Activated B cell treated with CpG ODN at 0.5 μM for 24 hours (primary cell): ENCODE data around the gene ANO2. TPM values are rescaled to one million over a fixed set of nuclear protein-coding genes. Genes with fewer than 3 reads are reported as not detected.

Experiments
- ATAC-seq: fragments of 200-7000 bp; cut with Tn5 transposase; one replicate; pipeline ENCODE4 v1.10.0; 2021; ENCODE audit warnings: low read depth, mild to moderate bottlenecking, moderate library complexity
- CTCF ChIA-PET: fragments of 350-600 bp; sonication (Branson Sonifier 250); formaldehyde crosslinking; loops from one replicate; lab custom pipeline; 2021; ENCODE audit warnings: antibody characterized with exemption; lab: Charles Lee
- POLR2A ChIA-PET: fragments of 350-600 bp; sonication (Branson Sonifier 250); formaldehyde crosslinking; loops from one replicate; lab custom pipeline; 2021; ENCODE audit warnings: antibody characterized with exemption; lab: Charles Lee
- DNase-seq: peaks from one replicate; pipeline ENCODE4 v3.0.0; 2022
- H3K27ac Mint-ChIP-seq: one replicate; pipeline ENCODE4 v1.8.0; 2020; ENCODE audit warnings: mixed read lengths
- H3K27me3 Mint-ChIP-seq: one replicate; pipeline ENCODE4 v1.8.0; 2021; ENCODE audit warnings: mixed read lengths
- H3K36me3 Mint-ChIP-seq: one replicate; pipeline ENCODE4 v1.8.0; 2021; ENCODE audit warnings: low read depth, mixed read lengths
- H3K4me1 Mint-ChIP-seq: one replicate; pipeline ENCODE4 v1.8.0; 2021; ENCODE audit warnings: mixed read lengths
- H3K4me3 Mint-ChIP-seq: one replicate; pipeline ENCODE4 v1.8.0; 2020; ENCODE audit warnings: mild to moderate bottlenecking, mixed read lengths
- H3K9me3 Mint-ChIP-seq: one replicate; pipeline ENCODE4 v1.8.0; 2020; ENCODE audit warnings: mixed read lengths
- CTCF ChIP-seq: fragments of 200-600 bp; IDR thresholded peaks from one replicate; pipeline ENCODE4 v1.8.0; 2022; ENCODE audit warnings: antibody characterized with exemption, mild to moderate bottlenecking
- intact Hi-C: fragments of 100-400 bp; cut with micrococcal nuclease; formaldehyde crosslinking; loops from one replicate; pipeline ENCODE4 v1.15.1; 2024
- total RNA-seq: library from RNA; stranded (reverse); gene quantifications from 2 replicates; pipeline ENCODE4 v1.2.3, GENCODE V29; 2022

Gene ANO2
- total RNA-seq, 1 donor from 2014 or later: not detected

DNA sequence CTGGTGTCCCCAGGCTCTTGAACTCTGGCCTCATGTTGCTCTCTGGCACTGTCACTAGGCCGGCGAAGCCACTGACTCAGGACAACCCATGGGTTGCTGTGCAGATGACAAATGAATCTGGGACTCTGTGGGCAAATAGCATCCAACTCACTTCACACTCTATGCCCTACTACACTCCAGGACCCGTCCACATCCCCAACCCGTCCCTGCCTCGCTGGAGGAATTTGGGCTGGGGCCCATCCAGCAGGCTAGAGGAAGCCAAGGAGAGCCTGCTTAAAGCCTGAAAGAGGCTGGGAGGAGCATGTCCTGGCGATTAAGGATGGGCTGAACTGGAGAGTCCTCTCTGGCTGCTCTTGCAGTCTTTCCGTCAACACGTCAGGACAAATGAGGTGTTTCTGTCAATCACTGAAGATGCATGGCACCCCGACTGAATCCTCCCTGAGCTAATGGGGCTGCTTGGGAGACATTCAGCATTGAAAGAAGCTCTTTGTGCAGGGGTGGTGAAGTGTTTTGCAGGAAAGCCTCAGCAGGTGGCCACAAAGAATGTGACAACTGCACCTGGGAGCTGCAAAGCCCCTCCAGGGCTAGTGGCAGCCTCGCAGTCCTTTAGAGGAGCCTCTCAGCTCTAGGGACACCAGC is 71.7 kb downstream of the ANO2 start:
- no peaks in the 10 kb centered on the region for H3K4me1 Mint-ChIP-seq
- intact Hi-C loops: no loop called here
- peaks cover 2% of the 10 kb centered on the region for H3K27me3 Mint-ChIP-seq
- H3K36me3 Mint-ChIP-seq: no peaks in the 10 kb centered on the region
- ATAC-seq (no peak), DNase-seq (no peak)
- no peak overlapping the region for H3K27ac Mint-ChIP-seq
- H3K9me3 Mint-ChIP-seq: no peaks in the 10 kb centered on the region
- no peak overlapping the region for H3K4me3 Mint-ChIP-seq
- CTCF ChIA-PET: no interaction called here
- POLR2A ChIA-PET: no interaction called here
- TF ChIP-seq CTCF: no peak

GRCh38 chr12:5872745-5873144 is 72.3 kb downstream of the ANO2 start:
- intact Hi-C loops: no loop called here
- TF ChIP-seq CTCF: no peak
- DNase-seq (no peak), ATAC-seq (no peak)
- Mint-ChIP-seq H3K4me1 (no peaks in the 10 kb centered on the region), H3K27me3 (peaks cover 2% of the 10 kb centered on the region), H3K36me3 (no peaks in the 10 kb centered on the region), H3K9me3 (no peaks in the 10 kb centered on the region), H3K4me3 (no peak overlapping the region), H3K27ac (no peak overlapping the region)
- ChIA-PET CTCF (no interaction called here), POLR2A (no interaction called here)

- ATAC-seq (no peak), DNase-seq (no peak)
- TF ChIP-seq CTCF: no peak
- no peaks in the 10 kb centered on the region for H3K36me3 Mint-ChIP-seq
- H3K4me3 Mint-ChIP-seq: no peak overlapping the region
- H3K4me1 Mint-ChIP-seq: no peaks in the 10 kb centered on the region
- peaks cover 2% of the 10 kb centered on the region for H3K27me3 Mint-ChIP-seq
- CTCF ChIA-PET: no interaction called here
- no peak overlapping the region for H3K27ac Mint-ChIP-seq
- H3K9me3 Mint-ChIP-seq: no peaks in the 10 kb centered on the region
- POLR2A ChIA-PET: no interaction called here
- intact Hi-C loops: no loop called here
These were observed 73.3 kb downstream of the ANO2 start for GRCh38 chr12:5871741-5872140.

DNA sequence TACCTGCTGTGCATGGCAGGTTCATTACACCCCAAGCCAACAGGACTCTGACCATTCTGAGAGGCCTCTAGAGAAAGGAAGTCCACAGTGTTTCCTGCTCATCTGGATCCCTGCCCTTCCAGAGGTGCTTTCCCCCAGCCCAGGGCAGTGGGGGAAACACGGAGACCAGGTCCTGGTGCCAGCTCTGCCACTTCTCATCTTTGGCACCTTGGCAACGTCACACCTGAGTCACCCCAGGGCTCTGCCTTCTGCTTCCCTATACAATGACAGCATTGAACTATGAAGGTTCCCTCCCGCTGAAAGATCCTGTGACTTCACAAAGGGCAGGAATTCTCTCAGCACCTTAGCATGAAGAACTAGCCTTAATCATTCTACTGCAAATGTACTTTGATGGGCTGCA is 74.9 kb downstream of the ANO2 start:
- TF ChIP-seq CTCF: no peak
- ChIA-PET POLR2A (no interaction called here), CTCF (no interaction called here)
- no peaks in the 10 kb centered on the region for H3K9me3 Mint-ChIP-seq
- ATAC-seq: no peak
- no peak for DNase-seq
- H3K27me3 Mint-ChIP-seq: peaks cover 2% of the 10 kb centered on the region
- no peak overlapping the region for H3K27ac Mint-ChIP-seq
- intact Hi-C loops: no loop called here
- no peak overlapping the region for H3K4me3 Mint-ChIP-seq
- H3K36me3 Mint-ChIP-seq: no peaks in the 10 kb centered on the region
- H3K4me1 Mint-ChIP-seq: no peaks in the 10 kb centered on the region

DNA sequence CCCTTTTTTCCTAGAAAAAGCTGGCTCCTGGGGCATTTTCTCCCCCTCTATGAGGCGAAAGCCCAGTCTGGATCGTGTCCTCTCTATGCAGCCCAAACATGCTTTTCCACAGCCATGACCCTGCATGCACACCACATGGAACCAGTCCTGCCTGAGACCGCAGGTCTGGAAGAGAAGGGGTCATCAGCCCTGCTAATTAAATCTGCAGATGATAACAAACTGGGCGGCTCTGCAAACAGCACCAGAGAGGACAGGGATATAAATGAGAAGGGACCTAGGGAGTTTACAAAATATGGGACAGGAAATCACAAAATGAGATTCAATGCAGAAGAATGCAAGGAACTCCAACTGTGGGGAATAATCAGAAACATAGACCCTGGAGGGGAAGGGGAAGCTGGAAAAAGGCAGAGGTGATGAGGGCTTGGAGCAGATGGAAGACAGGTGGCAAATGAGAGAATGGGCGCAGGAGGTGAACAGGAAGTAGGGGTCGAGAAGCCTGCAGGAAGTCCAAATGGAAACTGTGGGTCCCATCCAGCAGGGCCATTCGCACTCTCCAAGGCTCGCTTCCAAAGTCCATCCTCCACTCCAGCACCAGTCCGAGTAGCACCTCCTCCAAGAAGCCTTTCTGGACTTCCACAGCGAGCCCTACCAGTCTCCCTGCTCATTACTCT is 76.3 kb downstream of the ANO2 start:
- H3K36me3 Mint-ChIP-seq: no peaks in the 10 kb centered on the region
- ChIA-PET CTCF (no interaction called here), POLR2A (no interaction called here)
- H3K27me3 Mint-ChIP-seq: no peaks in the 10 kb centered on the region
- no peak overlapping the region for H3K27ac Mint-ChIP-seq
- no peaks in the 10 kb centered on the region for H3K4me1 Mint-ChIP-seq
- H3K4me3 Mint-ChIP-seq: no peak overlapping the region
- ATAC-seq: no peak
- DNase-seq: no peak
- TF ChIP-seq CTCF: no peak
- intact Hi-C loops: no loop called here
- H3K9me3 Mint-ChIP-seq: no peaks in the 10 kb centered on the region
